ENCODE measurements around the gene HES6. TPM values are rescaled to one million over a fixed set of nuclear protein-coding genes. Genes with fewer than 3 reads are reported as not detected.
A peak's percentile ranks its signal among the peaks of the same experiment; 100 is the strongest.

The HES6 gene
- total RNA-seq, 4 donors from 2014 or later: 10.9 to 49.1 (median 27.2) TPM

DNA sequence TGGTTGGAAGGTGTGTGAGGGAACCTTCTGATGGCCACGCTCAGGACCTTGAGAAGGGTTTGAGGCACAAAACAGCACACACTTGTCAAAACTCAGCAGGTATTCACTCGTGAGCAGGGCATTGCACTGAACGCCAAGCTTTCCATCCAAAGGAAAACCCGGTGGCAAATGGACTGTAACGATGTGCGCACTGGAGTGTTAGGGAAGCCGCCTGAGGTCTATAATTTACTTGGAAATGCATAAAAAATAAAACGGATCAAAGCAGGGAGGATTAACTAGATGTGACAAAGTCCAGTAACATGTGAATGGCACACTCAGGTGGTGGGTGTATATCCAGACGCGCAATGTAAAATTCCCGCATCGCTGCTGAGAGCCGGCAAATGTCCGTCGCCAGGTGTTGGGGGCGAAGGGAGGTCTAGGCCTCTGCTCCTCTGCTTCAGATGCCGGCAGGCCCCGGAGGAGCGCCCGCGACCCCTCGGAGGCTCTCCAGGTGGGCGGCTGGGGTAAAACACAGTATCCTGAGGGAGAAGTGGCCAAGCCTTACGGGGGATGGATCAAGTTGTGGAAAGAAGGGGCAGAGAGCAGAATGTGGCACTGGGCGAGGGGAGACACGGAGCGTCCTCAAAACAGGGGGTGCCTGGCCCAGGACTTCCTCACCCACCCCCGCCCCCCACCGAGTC, 15.3 kb downstream of the HES6 start:
- DNase-seq (no peak), ATAC-seq (no peak)
- Histone ChIP-seq H3K4me1 (peaks cover 0 to 5% of the 10 kb centered on the region in 2 donors), H3K36me3 (no peaks in the 10 kb centered on the region), H3K4me3 (no peak overlapping the region), H3K27ac (no peak overlapping the region), H3K27me3 (no peaks in the 10 kb centered on the region), H3K9me3 (no peaks in the 10 kb centered on the region)
- intact Hi-C loops (cut with DNase I; ENCODE audit: low total_unique reads): no loop called here
- no peak for TF ChIP-seq POLR2A (IDR thresholded peaks at IDR 0.05)
- TF ChIP-seq, protein P1, sequence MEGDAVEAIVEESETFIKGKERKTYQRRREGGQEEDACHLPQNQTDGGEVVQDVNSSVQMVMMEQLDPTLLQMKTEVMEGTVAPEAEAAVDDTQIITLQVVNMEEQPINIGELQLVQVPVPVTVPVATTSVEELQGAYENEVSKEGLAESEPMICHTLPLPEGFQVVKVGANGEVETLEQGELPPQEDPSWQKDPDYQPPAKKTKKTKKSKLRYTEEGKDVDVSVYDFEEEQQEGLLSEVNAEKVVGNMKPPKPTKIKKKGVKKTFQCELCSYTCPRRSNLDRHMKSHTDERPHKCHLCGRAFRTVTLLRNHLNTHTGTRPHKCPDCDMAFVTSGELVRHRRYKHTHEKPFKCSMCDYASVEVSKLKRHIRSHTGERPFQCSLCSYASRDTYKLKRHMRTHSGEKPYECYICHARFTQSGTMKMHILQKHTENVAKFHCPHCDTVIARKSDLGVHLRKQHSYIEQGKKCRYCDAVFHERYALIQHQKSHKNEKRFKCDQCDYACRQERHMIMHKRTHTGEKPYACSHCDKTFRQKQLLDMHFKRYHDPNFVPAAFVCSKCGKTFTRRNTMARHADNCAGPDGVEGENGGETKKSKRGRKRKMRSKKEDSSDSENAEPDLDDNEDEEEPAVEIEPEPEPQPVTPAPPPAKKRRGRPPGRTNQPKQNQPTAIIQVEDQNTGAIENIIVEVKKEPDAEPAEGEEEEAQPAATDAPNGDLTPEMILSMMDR (IDR thresholded peaks at IDR 0.05 in 4 of 5, conservative IDR thresholded peaks at IDR 0.05 in 1 of 5): no peak
- in situ Hi-C loops (cut with MboI; ENCODE audit: low sequenced_read_pairs in 4 of 4): no loop called here

DNA sequence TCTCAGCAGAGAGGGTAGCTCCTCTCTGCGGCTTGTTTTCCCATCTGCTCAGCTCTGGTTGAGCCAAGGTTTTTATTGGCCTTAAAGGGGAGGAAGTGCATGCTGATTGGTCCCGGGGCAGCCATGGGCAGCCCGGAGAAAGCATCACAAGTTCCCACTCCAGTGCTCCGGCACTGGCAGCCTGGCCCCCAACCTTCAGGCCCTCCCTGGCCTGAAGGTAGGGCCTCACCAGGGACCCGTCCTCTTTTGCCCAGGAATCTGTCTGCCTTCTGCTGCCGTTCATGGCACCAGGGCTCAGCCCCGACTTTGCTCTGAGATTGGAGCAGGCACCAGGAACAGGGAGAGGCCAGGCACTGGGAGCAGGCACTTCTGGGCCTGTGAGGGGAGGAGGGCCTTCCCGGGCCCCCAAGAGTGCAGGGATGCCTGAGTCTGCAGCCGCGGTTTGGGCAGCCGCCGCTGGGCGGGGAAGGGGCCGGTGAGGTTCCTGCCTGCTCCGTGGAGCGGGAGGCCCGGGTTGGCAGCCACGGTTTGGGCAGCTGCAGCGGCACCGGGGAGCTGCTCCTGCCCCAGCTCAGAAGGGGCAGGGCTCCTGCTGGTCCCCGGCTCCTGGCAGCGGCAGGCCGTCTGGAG, 18.8 kb downstream of the HES6 start:
- TF ChIP-seq POLR2A (IDR thresholded peaks at IDR 0.05): peak in 1 of 2 donors; percentile 21
- TF ChIP-seq, protein P1 (IDR thresholded peaks at IDR 0.05 in 4 of 5, conservative IDR thresholded peaks at IDR 0.05 in 1 of 5): no peak
- DNase-seq: no peak

DNA sequence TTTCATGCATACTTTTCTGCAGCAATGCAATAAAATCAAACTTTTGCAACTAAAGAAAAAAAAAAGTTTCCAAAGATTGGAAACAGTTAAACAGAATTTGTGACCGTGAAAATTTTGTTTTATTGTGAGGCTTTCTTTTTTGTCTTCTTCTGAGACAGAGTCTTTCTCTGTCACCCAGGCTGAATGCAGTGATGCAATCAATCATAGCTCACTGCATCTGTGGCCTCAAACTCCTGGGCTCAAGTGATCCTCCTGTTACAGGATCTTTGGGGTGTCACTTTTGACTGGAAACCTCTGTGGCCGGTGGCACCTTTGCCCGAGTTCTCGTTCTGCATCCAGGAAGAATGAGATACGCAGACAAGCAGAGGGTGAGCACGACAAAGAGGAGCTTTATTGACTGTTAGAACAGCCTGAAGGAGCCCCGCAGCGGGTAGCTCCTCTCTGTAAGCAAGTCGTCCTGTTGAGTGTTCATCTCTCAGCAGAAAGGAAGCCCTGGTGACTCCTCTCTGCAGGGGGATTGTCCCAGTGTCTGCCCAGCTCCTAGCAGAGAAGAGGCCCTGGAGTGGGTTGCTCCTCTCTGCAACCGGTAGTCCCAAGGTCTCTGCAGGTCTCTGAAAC, 19.5 kb downstream of the HES6 start:
- TF ChIP-seq, protein P1 (IDR thresholded peaks at IDR 0.05 in 4 of 5, conservative IDR thresholded peaks at IDR 0.05 in 1 of 5): no peak
- no peak for TF ChIP-seq POLR2A (IDR thresholded peaks at IDR 0.05)
- Histone ChIP-seq H3K4me1 (peaks cover 19 to 23% of the 10 kb centered on the region in 2 donors), H3K9me3 (no peaks in the 10 kb centered on the region), H3K4me3 (peak overlapping the region in 1 of 4 donors; percentile 36), H3K27ac (peak overlapping the region in 2 of 4 donors; percentile 43 to 59), H3K27me3 (no peaks in the 10 kb centered on the region), H3K36me3 (no peaks in the 10 kb centered on the region)
- DNase-seq (no peak), ATAC-seq (no peak)
- in situ Hi-C loops (cut with MboI; ENCODE audit: low sequenced_read_pairs in 4 of 4): no loop called here
- intact Hi-C loops (cut with DNase I; ENCODE audit: low total_unique reads): no loop called here

More for the DNA sequence above, 18.8 kb downstream of the HES6 start:
- Histone ChIP-seq H3K4me3 (peak overlapping the region in 3 of 4 donors; percentile 29 to 40 (median 36)), H3K27me3 (no peaks in the 10 kb centered on the region), H3K36me3 (no peaks in the 10 kb centered on the region), H3K27ac (peak overlapping the region in 2 of 4 donors; percentile 43 to 59), H3K9me3 (no peaks in the 10 kb centered on the region), H3K4me1 (peaks cover 16 to 19% of the 10 kb centered on the region in 2 donors)
- intact Hi-C loops (cut with DNase I; ENCODE audit: low total_unique reads) (no loop called here), in situ Hi-C loops (cut with MboI; ENCODE audit: low sequenced_read_pairs in 4 of 4) (no loop called here)
- ATAC-seq: peak in 1 of 2 donors; percentile 33

- TF ChIP-seq POLR2A (IDR thresholded peaks at IDR 0.05): no peak
- TF ChIP-seq, protein P1 (IDR thresholded peaks at IDR 0.05 in 4 of 5, conservative IDR thresholded peaks at IDR 0.05 in 1 of 5): no peak
- Histone ChIP-seq H3K27ac (peak overlapping the region; percentile 67 to 84 (median 74)), H3K4me3 (no peak overlapping the region), H3K27me3 (no peaks in the 10 kb centered on the region), H3K9me3 (no peaks in the 10 kb centered on the region), H3K4me1 (peaks cover 19 to 23% of the 10 kb centered on the region in 2 donors), H3K36me3 (no peaks in the 10 kb centered on the region)
- DNase-seq (peak; percentile 64 to 75), ATAC-seq (peak; percentile 86 to 93)
- intact Hi-C loops (cut with DNase I; ENCODE audit: low total_unique reads) (loop anchor here (2.0 kb wide), 1 partner anchor 40 kb away; no protein-coding TSS in a partner anchor), in situ Hi-C loops (cut with MboI; ENCODE audit: low sequenced_read_pairs in 4 of 4) (no loop called here)
Observed at GRCh38 chr2:238216651-238217184, 23.1 kb downstream of the HES6 start.

All from gastrocnemius medialis (tissue), 4 donors.